Measurements from ENCODE around the gene LIPA. TPM values are rescaled to one million over a fixed set of nuclear protein-coding genes. Genes with fewer than 3 reads are reported as not detected.

The LIPA gene
- total RNA-seq, 1 experiment from 2014 or later: 47.3 TPM

GRCh38 chr10:89203237-89203636 is 48.3 kb downstream of the LIPA start:
- DNase-seq (ENCODE audit: low spot score) (no peak), ATAC-seq (no peak)
- H3K27me3 Mint-ChIP-seq (ENCODE audit: low read depth): no peaks in the 10 kb centered on the region; the same call in 1 of the 2 replicates
- ChIA-PET CTCF (interaction anchor here (0.9 to 1.2 kb wide), 2 partner anchors 174 to 269 kb away, joined by 3 to 5 read pairs; no protein-coding TSS in a partner anchor), POLR2A (no interaction called here)
- H3K36me3 Mint-ChIP-seq: no peaks in the 10 kb centered on the region
- H3K4me3 Mint-ChIP-seq: no peak overlapping the region
- H3K27ac Mint-ChIP-seq: no peak overlapping the region
- no peaks in the 10 kb centered on the region for H3K9me3 Mint-ChIP-seq
- TF ChIP-seq ZNF317 (CRISPR knock-in tag; IDR thresholded peaks at IDR 0.05; ENCODE audit: borderline replicate concordance, low read depth) (no peak), E2F4 (CRISPR knock-in tag; IDR thresholded peaks at IDR 0.05; ENCODE audit: borderline replicate concordance, low read depth) (no peak), MYBL2 (CRISPR knock-in tag; IDR thresholded peaks at IDR 0.05) (no peak), GTF2I (CRISPR knock-in tag; conservative IDR thresholded peaks at IDR 0.05) (no peak), STAT6 (CRISPR knock-in tag; conservative IDR thresholded peaks at IDR 0.05; ENCODE audit: low read depth) (no peak)
- H3K4me1 Mint-ChIP-seq: peaks cover 20% of the 10 kb centered on the region

- no peaks in the 10 kb centered on the region for H3K27me3 Mint-ChIP-seq (ENCODE audit: low read depth)
- no peaks in the 10 kb centered on the region for H3K9me3 Mint-ChIP-seq
- POLR2A ChIA-PET: no interaction called here
- H3K4me3 Mint-ChIP-seq: no peak overlapping the region
- H3K36me3 Mint-ChIP-seq: no peaks in the 10 kb centered on the region
- no peak overlapping the region for H3K27ac Mint-ChIP-seq
- DNase-seq (ENCODE audit: low spot score) (no peak), ATAC-seq (no peak)
- peaks cover 16% of the 10 kb centered on the region for H3K4me1 Mint-ChIP-seq
- CTCF ChIA-PET: interaction anchor here (0.6 kb wide), 1 partner anchor 687 kb away, joined by 5 read pairs; no protein-coding TSS in a partner anchor
- TF ChIP-seq SMAD4 (CRISPR knock-in tag; IDR thresholded peaks at IDR 0.05) (no peak), ARID4B (CRISPR knock-in tag; IDR thresholded peaks at IDR 0.05; ENCODE audit: borderline replicate concordance) (no peak), ZNF232 (CRISPR knock-in tag; IDR thresholded peaks at IDR 0.05) (no peak), NFYB (CRISPR knock-in tag; conservative IDR thresholded peaks at IDR 0.05; ENCODE audit: low read depth) (no peak), ZNF317 (CRISPR knock-in tag; IDR thresholded peaks at IDR 0.05; ENCODE audit: borderline replicate concordance, low read depth) (no peak), ELF4 (CRISPR knock-in tag; IDR thresholded peaks at IDR 0.05; ENCODE audit: low read depth) (no peak), OVOL2 (CRISPR knock-in tag; IDR thresholded peaks at IDR 0.05; ENCODE audit: borderline replicate concordance) (no peak), MXD4 (CRISPR knock-in tag; IDR thresholded peaks at IDR 0.05; ENCODE audit: borderline replicate concordance) (no peak), IRF1 (CRISPR knock-in tag; IDR thresholded peaks at IDR 0.05) (no peak), CREM (CRISPR knock-in tag; IDR thresholded peaks at IDR 0.05) (no peak), USF2 (CRISPR knock-in tag; IDR thresholded peaks at IDR 0.05) (no peak), GTF2I (CRISPR knock-in tag; conservative IDR thresholded peaks at IDR 0.05) (no peak), E2F4 (CRISPR knock-in tag; IDR thresholded peaks at IDR 0.05; ENCODE audit: borderline replicate concordance, low read depth) (no peak), GRHL2 (CRISPR knock-in tag; IDR thresholded peaks at IDR 0.05; ENCODE audit: insufficient replicate concordance, severe bottlenecking) (no peak), ZNF219 (CRISPR knock-in tag; IDR thresholded peaks at IDR 0.05; ENCODE audit: borderline replicate concordance) (no peak)
- TF ChIP-seq, protein P1, sequence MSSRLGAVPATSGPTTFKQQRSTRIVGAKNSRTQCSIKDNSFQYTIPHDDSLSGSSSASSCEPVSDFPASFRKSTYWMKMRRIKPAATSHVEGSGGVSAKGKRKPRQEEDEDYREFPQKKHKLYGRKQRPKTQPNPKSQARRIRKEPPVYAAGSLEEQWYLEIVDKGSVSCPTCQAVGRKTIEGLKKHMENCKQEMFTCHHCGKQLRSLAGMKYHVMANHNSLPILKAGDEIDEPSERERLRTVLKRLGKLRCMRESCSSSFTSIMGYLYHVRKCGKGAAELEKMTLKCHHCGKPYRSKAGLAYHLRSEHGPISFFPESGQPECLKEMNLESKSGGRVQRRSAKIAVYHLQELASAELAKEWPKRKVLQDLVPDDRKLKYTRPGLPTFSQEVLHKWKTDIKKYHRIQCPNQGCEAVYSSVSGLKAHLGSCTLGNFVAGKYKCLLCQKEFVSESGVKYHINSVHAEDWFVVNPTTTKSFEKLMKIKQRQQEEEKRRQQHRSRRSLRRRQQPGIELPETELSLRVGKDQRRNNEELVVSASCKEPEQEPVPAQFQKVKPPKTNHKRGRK (CRISPR knock-in tag; IDR thresholded peaks at IDR 0.05; ENCODE audit: borderline replicate concordance): no peak
- TF ChIP-seq, protein P2, sequence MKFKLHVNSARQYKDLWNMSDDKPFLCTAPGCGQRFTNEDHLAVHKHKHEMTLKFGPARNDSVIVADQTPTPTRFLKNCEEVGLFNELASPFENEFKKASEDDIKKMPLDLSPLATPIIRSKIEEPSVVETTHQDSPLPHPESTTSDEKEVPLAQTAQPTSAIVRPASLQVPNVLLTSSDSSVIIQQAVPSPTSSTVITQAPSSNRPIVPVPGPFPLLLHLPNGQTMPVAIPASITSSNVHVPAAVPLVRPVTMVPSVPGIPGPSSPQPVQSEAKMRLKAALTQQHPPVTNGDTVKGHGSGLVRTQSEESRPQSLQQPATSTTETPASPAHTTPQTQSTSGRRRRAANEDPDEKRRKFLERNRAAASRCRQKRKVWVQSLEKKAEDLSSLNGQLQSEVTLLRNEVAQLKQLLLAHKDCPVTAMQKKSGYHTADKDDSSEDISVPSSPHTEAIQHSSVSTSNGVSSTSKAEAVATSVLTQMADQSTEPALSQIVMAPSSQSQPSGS (CRISPR knock-in tag; IDR thresholded peaks at IDR 0.05; ENCODE audit: borderline replicate concordance, low read depth): no peak
Observed at GRCh38 chr10:89202033-89202425, 49.5 kb downstream of the LIPA start.
